NCI-H446 (cell line): ENCODE data around the gene B4GALNT1.
"Not testable (repeated sequence)": the region's sequence is repeated elsewhere in the genome, so short reads cannot be mapped to it uniquely, and the experiment has no call there.

Experiments used
- DNase-seq, 2 experiments: peaks; one replicate each; lab custom pipeline; 2025; lab: John Stamatoyannopoulos, UW

The B4GALNT1 gene

GRCh38 chr12:57609101-57609780, 23.8 kb downstream of the B4GALNT1 start:
- DNase-seq: no peak

GRCh38 chr12:57607958-57608663, 24.9 kb downstream of the B4GALNT1 start:
- no peak for DNase-seq

- no peak for DNase-seq
These were observed 26.2 kb downstream of the B4GALNT1 start for GRCh38 chr12:57606821-57607220.

GRCh38 chr12:57606399-57606798, 26.6 kb downstream of the B4GALNT1 start:
- DNase-seq: no peak

- DNase-seq: no peak
These were observed 27.1 kb downstream of the B4GALNT1 start for GRCh38 chr12:57605811-57606311.

GRCh38 chr12:57604992-57605810, 27.8 kb downstream of the B4GALNT1 start:
- no peak for DNase-seq

- DNase-seq: no peak
These were observed 28.5 kb downstream of the B4GALNT1 start, which contains the start of gene DTX3 for GRCh38 chr12:57604454-57604991. Gene DTX3 (plus strand): TSS chr12:57604824. CDS start chr12:57606518, 1,694 bp downstream.

- peak in 1 of 2 experiments; percentile 39 for DNase-seq
These were observed 29.1 kb downstream of the B4GALNT1 start for GRCh38 chr12:57603815-57604453.

- no peak for DNase-seq
These were observed 29.7 kb downstream of the B4GALNT1 start for GRCh38 chr12:57603324-57603723.

GRCh38 chr12:57602544-57602943, 30.5 kb downstream of the B4GALNT1 start:
- DNase-seq: no peak

- DNase-seq: no peak
These were observed 32.6 kb downstream of the B4GALNT1 start for GRCh38 chr12:57600395-57600794.

- no peak for DNase-seq
These were observed 39.8 kb downstream of the B4GALNT1 start for GRCh38 chr12:57593187-57593586.

- no peak for DNase-seq
These were observed 40.3 kb downstream of the B4GALNT1 start for GRCh38 chr12:57592551-57593165.

GRCh38 chr12:57591782-57592325, 41.1 kb downstream of the B4GALNT1 start:
- DNase-seq: no peak

- peak; percentile 13 to 64 for DNase-seq
These were observed 41.9 kb downstream of the B4GALNT1 start, which contains the start of gene PIP4K2C for GRCh38 chr12:57590864-57591781. Gene PIP4K2C (plus strand): TSS chr12:57591192. CDS start chr12:57591290, 98 bp downstream.

- no peak for DNase-seq
These were observed 42.5 kb downstream of the B4GALNT1 start for GRCh38 chr12:57590479-57590863.

GRCh38 chr12:57588951-57589610, 43.9 kb downstream of the B4GALNT1 start:
- not testable (repeated sequence) for DNase-seq

GRCh38 chr12:57586832-57587429, 46.1 kb downstream of the B4GALNT1 start:
- no peak for DNase-seq

GRCh38 chr12:57586128-57586527, 46.9 kb downstream of the B4GALNT1 start:
- no peak for DNase-seq
